ENCODE results near the gene PANX2.

The PANX2 gene

DNA sequence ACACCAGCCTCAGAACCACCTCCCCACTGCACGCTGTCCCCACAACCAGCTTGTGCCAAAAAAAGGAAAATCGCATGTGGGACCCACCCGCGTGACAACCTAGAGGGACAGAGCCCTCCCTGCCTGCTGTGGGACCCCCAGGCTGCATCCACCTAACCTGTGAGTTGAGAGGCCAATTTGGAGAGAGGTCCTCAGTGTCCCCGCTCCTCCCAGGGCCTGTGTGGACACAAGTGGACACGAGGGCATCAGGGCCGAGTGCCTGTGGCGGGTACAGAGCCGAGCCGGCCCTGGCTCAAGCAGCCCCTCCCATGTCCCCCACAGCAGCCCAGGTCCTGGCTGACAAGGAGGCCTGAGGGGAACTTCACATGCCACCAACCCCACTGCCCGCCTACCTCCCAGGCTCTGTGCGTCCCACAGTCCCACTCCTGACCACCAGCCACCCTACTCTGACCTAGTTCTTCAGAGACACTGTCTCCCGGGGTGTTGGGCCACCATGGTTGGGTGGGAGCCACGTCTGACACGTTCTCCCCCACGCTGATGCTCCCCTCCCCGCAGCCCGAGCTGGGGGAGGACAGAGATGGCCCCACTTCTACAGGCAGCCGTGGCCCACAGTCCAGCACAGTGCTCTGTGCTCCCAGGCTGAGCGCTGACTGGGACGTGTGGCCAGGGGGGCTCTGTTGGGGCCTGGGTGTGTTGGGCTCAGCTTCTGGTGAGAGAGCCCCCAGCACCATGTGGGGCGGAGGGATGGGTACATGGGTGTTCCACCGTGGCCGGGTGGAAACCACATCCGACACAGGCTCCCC lies 49.5 kb downstream of the PANX2 start:
- TF ChIP-seq, protein P1, sequence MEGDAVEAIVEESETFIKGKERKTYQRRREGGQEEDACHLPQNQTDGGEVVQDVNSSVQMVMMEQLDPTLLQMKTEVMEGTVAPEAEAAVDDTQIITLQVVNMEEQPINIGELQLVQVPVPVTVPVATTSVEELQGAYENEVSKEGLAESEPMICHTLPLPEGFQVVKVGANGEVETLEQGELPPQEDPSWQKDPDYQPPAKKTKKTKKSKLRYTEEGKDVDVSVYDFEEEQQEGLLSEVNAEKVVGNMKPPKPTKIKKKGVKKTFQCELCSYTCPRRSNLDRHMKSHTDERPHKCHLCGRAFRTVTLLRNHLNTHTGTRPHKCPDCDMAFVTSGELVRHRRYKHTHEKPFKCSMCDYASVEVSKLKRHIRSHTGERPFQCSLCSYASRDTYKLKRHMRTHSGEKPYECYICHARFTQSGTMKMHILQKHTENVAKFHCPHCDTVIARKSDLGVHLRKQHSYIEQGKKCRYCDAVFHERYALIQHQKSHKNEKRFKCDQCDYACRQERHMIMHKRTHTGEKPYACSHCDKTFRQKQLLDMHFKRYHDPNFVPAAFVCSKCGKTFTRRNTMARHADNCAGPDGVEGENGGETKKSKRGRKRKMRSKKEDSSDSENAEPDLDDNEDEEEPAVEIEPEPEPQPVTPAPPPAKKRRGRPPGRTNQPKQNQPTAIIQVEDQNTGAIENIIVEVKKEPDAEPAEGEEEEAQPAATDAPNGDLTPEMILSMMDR (IDR thresholded peaks at IDR 0.05; ENCODE audit: extremely low read depth, missing control alignments) = no peak
- no peak for DNase-seq (ENCODE audit: low spot score)

GRCh38 chr22:50220603-50221409 lies 50.3 kb downstream of the PANX2 start:
- DNase-seq (ENCODE audit: low spot score) = no peak
- TF ChIP-seq, protein P1 (IDR thresholded peaks at IDR 0.05; ENCODE audit: extremely low read depth, missing control alignments) = no peak

GRCh38 chr22:50221410-50222300 lies 51.1 kb downstream of the PANX2 start:
- TF ChIP-seq, protein P1 (IDR thresholded peaks at IDR 0.05; ENCODE audit: extremely low read depth, missing control alignments) = no peak
- DNase-seq (ENCODE audit: low spot score) = no peak

DNA sequence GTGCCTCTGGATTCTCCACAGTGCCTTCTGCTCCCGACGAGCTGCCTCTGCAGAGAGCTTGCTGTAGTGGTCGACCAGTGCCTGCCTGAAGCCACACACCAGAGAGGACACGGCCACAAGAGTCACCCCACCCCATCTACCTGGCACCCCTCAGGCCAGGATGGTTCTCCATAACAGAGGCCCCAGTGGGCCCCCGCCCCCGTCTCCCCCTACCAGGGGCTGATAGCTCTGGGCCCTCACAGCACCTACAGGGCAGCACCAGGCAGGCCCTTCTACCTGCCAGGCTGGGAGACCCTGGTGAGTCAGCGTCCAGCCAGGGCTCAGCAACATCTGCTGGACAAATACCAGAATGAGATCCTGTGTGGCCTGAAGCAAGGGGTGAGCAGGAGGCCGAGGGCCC lies 52.0 kb downstream of the PANX2 start:
- TF ChIP-seq, protein P1 (IDR thresholded peaks at IDR 0.05; ENCODE audit: extremely low read depth, missing control alignments) = no peak
- DNase-seq (ENCODE audit: low spot score) = no peak

DNA sequence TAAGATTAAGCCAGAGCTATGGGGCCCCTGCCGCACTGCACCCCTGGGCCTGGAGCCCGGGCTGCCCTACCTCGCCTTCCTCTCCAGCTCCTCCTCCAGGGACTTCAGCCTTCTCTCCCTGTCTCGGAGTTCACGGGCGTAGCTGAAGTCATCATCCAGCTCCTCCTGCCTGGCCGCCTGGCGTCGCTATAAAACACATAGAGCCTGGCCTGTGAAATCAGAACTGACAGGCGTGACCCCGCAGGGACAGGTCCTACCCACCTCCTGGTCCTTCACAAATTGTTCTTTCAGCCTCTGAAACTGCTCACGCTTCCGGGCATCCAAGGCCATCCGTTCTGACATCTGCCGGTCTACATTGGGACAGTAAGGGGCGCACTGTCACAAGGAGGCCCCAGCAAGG lies 53.5 kb downstream of the PANX2 start:
- TF ChIP-seq, protein P1 (IDR thresholded peaks at IDR 0.05; ENCODE audit: extremely low read depth, missing control alignments) = no peak
- no peak for DNase-seq (ENCODE audit: low spot score)

- TF ChIP-seq, protein P1 (IDR thresholded peaks at IDR 0.05; ENCODE audit: extremely low read depth, missing control alignments) = no peak
- no peak for DNase-seq (ENCODE audit: low spot score)
Observed at GRCh38 chr22:50225200-50225969, 54.9 kb downstream of the PANX2 start.
